ENCODE results near the gene EIF4E2. TPM values are rescaled to one million over a fixed set of nuclear protein-coding genes. Genes with fewer than 3 reads are reported as not detected.

EIF4E2 gene
- total RNA-seq, 2 donors from 2014 or later: 99.5 to 109 TPM

DNA sequence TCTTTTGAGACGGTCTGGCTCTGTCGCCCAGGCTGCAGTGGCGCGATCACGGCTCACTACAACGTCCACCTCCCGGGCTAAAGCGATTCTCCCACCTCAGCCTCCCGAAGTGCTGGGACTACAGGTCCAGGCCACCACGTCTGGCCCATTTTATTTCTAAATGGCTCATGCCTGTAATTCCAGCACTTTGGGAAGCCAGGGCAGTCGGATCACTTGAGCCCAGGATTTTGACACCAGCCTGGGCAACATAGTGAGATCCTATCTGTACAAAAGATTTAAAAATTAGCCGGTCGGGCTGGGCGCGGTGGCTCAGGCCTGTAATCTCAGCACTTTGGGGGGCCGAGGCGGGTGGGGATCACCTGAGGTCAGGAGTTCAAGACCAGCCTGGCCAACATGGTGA lies 56.5 kb downstream of the EIF4E2 start:
- no peaks in the 10 kb centered on the region for H3K4me1 ChIP-seq
- intact Hi-C loops (cut with DNase I): loop anchor here (10.0 kb wide), 1 partner anchor 52 kb away; the partner anchor contains the start of genes EIF4E2 and TIGD1
- no peaks in the 10 kb centered on the region for H3K36me3 ChIP-seq
- H3K9ac ChIP-seq (ENCODE audit: low read depth in 2 of 2, low read length in 2 of 2): no peak overlapping the region
- H3K27ac ChIP-seq: no peak overlapping the region
- H3K27me3 ChIP-seq: no peaks in the 10 kb centered on the region
- TF ChIP-seq, protein P1, sequence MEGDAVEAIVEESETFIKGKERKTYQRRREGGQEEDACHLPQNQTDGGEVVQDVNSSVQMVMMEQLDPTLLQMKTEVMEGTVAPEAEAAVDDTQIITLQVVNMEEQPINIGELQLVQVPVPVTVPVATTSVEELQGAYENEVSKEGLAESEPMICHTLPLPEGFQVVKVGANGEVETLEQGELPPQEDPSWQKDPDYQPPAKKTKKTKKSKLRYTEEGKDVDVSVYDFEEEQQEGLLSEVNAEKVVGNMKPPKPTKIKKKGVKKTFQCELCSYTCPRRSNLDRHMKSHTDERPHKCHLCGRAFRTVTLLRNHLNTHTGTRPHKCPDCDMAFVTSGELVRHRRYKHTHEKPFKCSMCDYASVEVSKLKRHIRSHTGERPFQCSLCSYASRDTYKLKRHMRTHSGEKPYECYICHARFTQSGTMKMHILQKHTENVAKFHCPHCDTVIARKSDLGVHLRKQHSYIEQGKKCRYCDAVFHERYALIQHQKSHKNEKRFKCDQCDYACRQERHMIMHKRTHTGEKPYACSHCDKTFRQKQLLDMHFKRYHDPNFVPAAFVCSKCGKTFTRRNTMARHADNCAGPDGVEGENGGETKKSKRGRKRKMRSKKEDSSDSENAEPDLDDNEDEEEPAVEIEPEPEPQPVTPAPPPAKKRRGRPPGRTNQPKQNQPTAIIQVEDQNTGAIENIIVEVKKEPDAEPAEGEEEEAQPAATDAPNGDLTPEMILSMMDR (IDR thresholded peaks at IDR 0.05): no peak
- no peak overlapping the region for H3K4me3 ChIP-seq
- no peaks in the 10 kb centered on the region for H3K9me3 ChIP-seq
- no peak for DNase-seq

DNA sequence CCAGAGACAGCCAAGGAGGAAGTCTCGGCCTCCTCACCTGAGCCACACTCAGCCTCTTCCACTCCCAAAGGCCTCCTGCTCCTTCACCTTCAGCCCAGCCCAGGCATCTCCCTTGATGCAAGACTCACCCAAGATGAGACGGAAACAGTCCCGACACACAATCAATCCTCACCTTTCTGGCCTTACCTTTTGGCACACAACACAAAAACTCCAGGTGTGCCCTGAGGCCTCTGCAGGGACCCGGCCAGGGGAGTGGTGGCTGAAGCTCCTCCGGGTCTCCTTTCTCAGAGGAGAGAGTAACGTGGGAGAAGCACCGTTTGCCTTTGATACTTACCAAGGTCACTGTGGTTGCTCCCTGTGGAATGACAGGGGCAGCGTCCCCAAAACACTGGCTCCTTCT lies 59.1 kb downstream of the EIF4E2 start:
- Histone ChIP-seq H3K9me3 (no peaks in the 10 kb centered on the region), H3K36me3 (no peaks in the 10 kb centered on the region), H3K9ac (ENCODE audit: low read depth in 2 of 2, low read length in 2 of 2) (no peak overlapping the region), H3K4me3 (no peak overlapping the region), H3K27ac (no peak overlapping the region), H3K27me3 (no peaks in the 10 kb centered on the region), H3K4me1 (no peaks in the 10 kb centered on the region)
- TF ChIP-seq, protein P1 (IDR thresholded peaks at IDR 0.05): no peak
- intact Hi-C loops (cut with DNase I): loop anchor here (10.0 kb wide), 2 partner anchors 55 to 645 kb away; partner anchors contain the start of genes ATG16L1, EIF4E2 and TIGD1
- DNase-seq: no peak

DNA sequence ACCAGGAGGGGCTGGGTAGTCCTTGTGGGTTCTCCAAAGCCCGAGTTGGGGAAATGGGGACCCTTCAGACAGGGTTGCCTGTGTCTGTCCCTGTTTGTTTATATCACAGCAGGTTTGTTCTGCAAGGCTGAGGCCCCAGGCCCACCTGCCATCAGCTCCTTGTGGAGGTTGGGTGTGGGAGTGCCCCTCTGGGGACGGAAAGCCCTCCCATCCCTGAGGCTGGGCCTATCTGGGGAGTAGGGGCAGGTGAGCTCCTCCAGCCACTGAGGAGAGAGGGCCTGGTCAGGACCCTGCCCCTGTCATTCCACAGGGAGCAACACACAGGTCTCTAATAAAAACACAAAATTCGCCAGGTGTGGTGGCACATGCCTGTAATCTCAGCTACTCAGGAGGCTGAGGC lies 59.6 kb downstream of the EIF4E2 start:
- Histone ChIP-seq H3K9me3 (no peaks in the 10 kb centered on the region), H3K27ac (no peak overlapping the region), H3K4me1 (no peaks in the 10 kb centered on the region), H3K27me3 (no peaks in the 10 kb centered on the region), H3K9ac (ENCODE audit: low read depth in 2 of 2, low read length in 2 of 2) (no peak overlapping the region), H3K36me3 (no peaks in the 10 kb centered on the region), H3K4me3 (no peak overlapping the region)
- DNase-seq: no peak
- TF ChIP-seq, protein P1 (IDR thresholded peaks at IDR 0.05): no peak
- intact Hi-C loops (cut with DNase I): loop anchor here (10.0 kb wide), 1 partner anchor 645 kb away; the partner anchor contains the start of gene ATG16L1

DNA sequence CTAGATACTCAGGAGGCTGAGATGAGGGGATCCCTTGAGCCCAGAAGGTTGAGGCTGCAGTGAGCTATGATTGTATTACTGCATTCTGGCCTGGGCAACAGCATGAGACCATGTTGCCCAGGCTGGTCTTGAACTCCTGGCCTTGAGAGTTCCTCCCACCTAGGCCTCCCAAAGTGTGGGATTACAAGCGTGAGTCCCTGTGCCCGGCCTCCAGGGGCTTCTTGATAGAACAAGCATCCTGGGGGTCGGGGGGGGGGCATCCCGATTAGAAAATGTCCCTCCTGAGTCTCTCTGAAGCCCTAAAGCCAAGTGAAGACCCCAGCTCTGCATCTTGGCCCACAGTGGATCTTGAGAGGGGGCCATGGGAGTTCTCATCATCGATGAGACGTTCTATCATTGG lies 60.6 kb downstream of the EIF4E2 start:
- TF ChIP-seq, protein P1 (IDR thresholded peaks at IDR 0.05): no peak
- H3K4me1 ChIP-seq: no peaks in the 10 kb centered on the region
- no peaks in the 10 kb centered on the region for H3K27me3 ChIP-seq
- H3K36me3 ChIP-seq: no peaks in the 10 kb centered on the region
- intact Hi-C loops (cut with DNase I): loop anchor here (10.0 kb wide), 1 partner anchor 644 kb away; the partner anchor contains the start of gene ATG16L1
- H3K9me3 ChIP-seq: no peaks in the 10 kb centered on the region
- no peak overlapping the region for H3K4me3 ChIP-seq
- H3K27ac ChIP-seq: no peak overlapping the region
- no peak overlapping the region for H3K9ac ChIP-seq (ENCODE audit: low read depth in 2 of 2, low read length in 2 of 2)
- DNase-seq: no peak

DNA sequence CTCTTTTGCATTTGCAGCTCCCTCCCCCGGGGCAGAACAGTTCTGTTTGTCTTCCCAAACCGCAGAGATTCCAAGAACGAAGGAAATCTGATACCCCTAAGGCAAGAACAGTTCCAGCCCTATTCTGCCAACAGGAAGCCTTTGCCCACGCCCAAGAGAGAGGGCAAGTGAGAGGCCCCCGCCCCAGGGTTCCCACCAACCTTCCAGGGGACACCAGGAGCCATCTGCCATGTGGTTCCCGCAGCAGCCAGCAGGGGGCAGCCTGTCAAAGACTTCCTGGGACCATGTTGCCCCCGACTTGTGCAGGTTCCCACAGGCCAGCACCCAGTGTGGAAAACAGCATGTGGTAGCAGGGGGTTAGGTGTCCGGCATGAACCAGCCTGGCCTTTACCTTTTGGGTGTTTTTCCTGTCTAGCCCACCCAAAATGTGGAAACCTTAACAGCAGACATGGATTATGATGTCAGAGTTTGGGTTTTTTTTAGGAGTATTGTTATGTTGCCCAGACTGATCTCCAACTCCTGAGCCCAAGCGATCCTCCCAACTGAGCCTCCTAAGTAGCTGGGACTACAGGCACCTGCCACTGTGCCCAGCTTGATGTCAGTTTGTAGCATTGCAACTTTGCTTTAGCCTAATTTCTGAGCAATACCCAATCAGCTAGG lies 61.2 kb downstream of the EIF4E2 start:
- H3K36me3 ChIP-seq: no peaks in the 10 kb centered on the region
- no peak overlapping the region for H3K4me3 ChIP-seq
- no peaks in the 10 kb centered on the region for H3K9me3 ChIP-seq
- H3K4me1 ChIP-seq: no peaks in the 10 kb centered on the region
- no peak overlapping the region for H3K27ac ChIP-seq
- TF ChIP-seq, protein P1 (IDR thresholded peaks at IDR 0.05): peak; percentile 86
- H3K27me3 ChIP-seq: no peaks in the 10 kb centered on the region
- no peak overlapping the region for H3K9ac ChIP-seq (ENCODE audit: low read depth in 2 of 2, low read length in 2 of 2)
- DNase-seq: peak; percentile 70
- intact Hi-C loops (cut with DNase I): loop anchor here (10.0 kb wide), 1 partner anchor 643 kb away; the partner anchor contains the start of gene ATG16L1

All from colonic mucosa (tissue), 4 donors.